Measurements from ENCODE around the gene RNPS1. TPM values are rescaled to one million over a fixed set of nuclear protein-coding genes. Genes with fewer than 3 reads are reported as not detected.

Gene RNPS1
- total and polyA plus RNA-seq, 9 of the 15 experiments (the other 6 are each of a cell fraction or from before 2014, with no cell fraction given): 44.9 to 338 (median 202) TPM

- intact Hi-C loops (cut with micrococcal nuclease): no loop called here
- Histone ChIP-seq H3K4me1 (replicated peaks in 1 of 2; ENCODE audit: control insufficient read depth in 2 of 2, insufficient read depth in 2 of 2, low read length in 2 of 2) (peaks cover 31 to 91% of the 10 kb centered on the region in 2 experiments), H3K79me2 (ENCODE audit: control insufficient read depth, insufficient read depth, low read length) (peaks cover 67% of the 10 kb centered on the region), H3K9ac (ENCODE audit: insufficient read depth in 1 of 2, low read depth in 2 of 2, low read length in 2 of 2) (peak overlapping the region in 1 of 2 experiments; percentile 83; a peak in 2 of 4 replicates), H4K20me1 (replicated peaks; ENCODE audit: control insufficient read depth, insufficient read depth, low read length) (peaks cover 21% of the 10 kb centered on the region), H3K4me2 (ENCODE audit: insufficient read depth, low read length) (no peak overlapping the region), H3K27me3 (ENCODE audit: control insufficient read depth in 2 of 2, insufficient read depth in 2 of 2, low read length in 2 of 2) (no peaks in the 10 kb centered on the region), H3K9me1 (ENCODE audit: control insufficient read depth, insufficient read depth, low read length) (no peaks in the 10 kb centered on the region), H2AFZ (ENCODE audit: low read depth, low read length) (no peak overlapping the region), H3K4me3 (no peak overlapping the region), H3K36me3 (ENCODE audit: control insufficient read depth, insufficient read depth, low read length) (peaks cover 61% of the 10 kb centered on the region; the same call in 2 of the 3 replicates), H3K27ac (ENCODE audit: extremely low read depth, low read depth, low read length) (no peak overlapping the region), H3K9me3 (replicated peaks; ENCODE audit: control insufficient read depth, insufficient read depth, low read depth, low read length) (no peaks in the 10 kb centered on the region)
- FAIRE-seq (no peak), DNase-seq (ENCODE audit: extremely low read depth in 1 of 4, low spot score in 3 of 4) (no peak), ATAC-seq (no peak)
- 91% methylated on average over 13 of the region's 17 CpGs for whole genome bisulfite sequencing (ENCODE audit: insufficient coverage, low coverage, missing lambda C conversion rate)
- TF ChIP-seq ETS2 (tag; IDR thresholded peaks at IDR 0.05; ENCODE audit: borderline replicate concordance, poor library complexity, severe bottlenecking) (no peak), HNRNPL (IDR thresholded peaks at IDR 0.05; ENCODE audit: low read depth, low read length) (peak; percentile 32; the same call in 1 of the 2 replicates), POLR2AphosphoS5 (IDR thresholded peaks at IDR 0.05; ENCODE audit: control insufficient read depth, insufficient read depth, low read depth, low read length) (peak; percentile 2; the same call in 1 of the 2 replicates), RBFOX2 (IDR thresholded peaks at IDR 0.05; ENCODE audit: low read depth, low read length) (peak; percentile 54), SMARCA5 (IDR thresholded peaks at IDR 0.05) (no peak), POLR2G (IDR thresholded peaks at IDR 0.05; ENCODE audit: low read depth, low read length) (peak; percentile 58)
- ChIA-PET POLR2A (interaction anchor here (0.9 to 2.1 kb wide), 3 partner anchors 14 to 56 kb away, joined by 4 to 12 read pairs (median 11); partner anchors contain the start of genes E4F1 and TRAF7), CTCF (ENCODE audit: low intra/inter-chr PET ratio) (no interaction called here)
- no TSS peak for BruUV-seq (replicated peaks)
- in situ Hi-C loops (cut with MboI): no loop called here
These were observed 58.0 kb downstream of the RNPS1 start for GRCh38 chr16:2210009-2210332.

All from K562 (cell line).